Fibroblast of pulmonary artery (primary cell): ENCODE measurements around the gene CDH7.

Experiments used
- DNase-seq: peaks from one replicate; pipeline ENCODE4 v3.0.0-alpha.2; 2010; ENCODE audit warnings: low read depth
- H3K4me3 ChIP-seq: replicated peaks from 2 replicates; pipeline ENCODE4 v1.5.1; 2011; ENCODE audit warnings: low read depth, mild to moderate bottlenecking, control low read depth, low read length, moderate library complexity
- TF ChIP-seq, protein P1 (sequence below): IDR thresholded peaks from 2 replicates; pipeline ENCODE4 v1.5.1; 2011; ENCODE audit warnings: mild to moderate bottlenecking, control low read depth, low read length, inconsistent platforms; ENCODE audit errors: missing control alignments

The CDH7 gene

DNA sequence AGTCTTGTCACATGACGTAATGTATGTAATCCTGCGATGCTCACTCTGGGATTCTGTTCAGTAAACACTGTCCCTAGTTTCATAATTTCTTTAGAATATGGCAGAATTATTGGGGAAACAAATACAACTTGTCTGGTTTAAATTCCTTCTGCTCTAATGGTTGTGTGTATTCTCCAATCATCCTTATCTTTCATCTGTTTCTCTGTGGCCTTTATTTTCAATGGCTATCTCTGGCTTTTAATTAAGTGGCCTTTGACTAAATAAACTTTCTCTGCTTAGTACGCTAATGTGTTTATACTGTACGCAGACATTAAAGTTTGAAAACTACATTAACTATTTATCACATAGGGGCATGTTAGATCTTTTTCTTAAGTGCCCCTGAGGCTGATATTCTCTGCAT, 40.9 kb downstream of the CDH7 start:
- TF ChIP-seq, protein P1, sequence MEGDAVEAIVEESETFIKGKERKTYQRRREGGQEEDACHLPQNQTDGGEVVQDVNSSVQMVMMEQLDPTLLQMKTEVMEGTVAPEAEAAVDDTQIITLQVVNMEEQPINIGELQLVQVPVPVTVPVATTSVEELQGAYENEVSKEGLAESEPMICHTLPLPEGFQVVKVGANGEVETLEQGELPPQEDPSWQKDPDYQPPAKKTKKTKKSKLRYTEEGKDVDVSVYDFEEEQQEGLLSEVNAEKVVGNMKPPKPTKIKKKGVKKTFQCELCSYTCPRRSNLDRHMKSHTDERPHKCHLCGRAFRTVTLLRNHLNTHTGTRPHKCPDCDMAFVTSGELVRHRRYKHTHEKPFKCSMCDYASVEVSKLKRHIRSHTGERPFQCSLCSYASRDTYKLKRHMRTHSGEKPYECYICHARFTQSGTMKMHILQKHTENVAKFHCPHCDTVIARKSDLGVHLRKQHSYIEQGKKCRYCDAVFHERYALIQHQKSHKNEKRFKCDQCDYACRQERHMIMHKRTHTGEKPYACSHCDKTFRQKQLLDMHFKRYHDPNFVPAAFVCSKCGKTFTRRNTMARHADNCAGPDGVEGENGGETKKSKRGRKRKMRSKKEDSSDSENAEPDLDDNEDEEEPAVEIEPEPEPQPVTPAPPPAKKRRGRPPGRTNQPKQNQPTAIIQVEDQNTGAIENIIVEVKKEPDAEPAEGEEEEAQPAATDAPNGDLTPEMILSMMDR, result no peak
- DNase-seq, result no peak
- H3K4me3 ChIP-seq, result no peak overlapping the region

DNA sequence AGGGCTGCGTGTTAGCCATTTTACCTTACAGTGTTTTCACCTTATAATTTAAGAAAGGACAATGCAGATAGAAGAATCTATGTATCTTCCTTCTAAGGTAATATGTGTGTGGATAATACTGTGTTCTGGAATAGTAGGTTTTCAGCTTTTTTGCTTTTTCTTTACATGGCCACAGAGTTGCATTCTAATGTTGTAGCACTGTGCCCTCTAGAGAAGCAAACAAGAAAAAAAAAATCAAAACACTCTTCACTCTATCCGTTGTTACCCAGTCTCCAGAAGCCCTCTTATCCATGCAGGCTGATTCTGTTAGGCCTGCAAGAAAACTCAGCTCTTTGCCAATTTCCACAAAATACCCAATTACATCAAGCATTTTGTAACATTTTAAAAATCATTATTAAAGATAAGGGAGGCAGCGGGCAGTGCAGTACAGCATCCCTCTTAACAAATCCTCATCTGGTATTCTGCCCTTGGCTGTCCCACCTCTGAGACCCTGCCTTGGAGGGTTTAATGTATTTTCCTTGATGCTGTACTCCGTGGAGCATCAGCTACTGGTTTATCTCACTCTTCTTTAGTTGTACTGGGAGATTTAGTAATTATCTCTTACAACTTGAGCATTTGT, 41.8 kb downstream of the CDH7 start:
- no peak for DNase-seq

DNA sequence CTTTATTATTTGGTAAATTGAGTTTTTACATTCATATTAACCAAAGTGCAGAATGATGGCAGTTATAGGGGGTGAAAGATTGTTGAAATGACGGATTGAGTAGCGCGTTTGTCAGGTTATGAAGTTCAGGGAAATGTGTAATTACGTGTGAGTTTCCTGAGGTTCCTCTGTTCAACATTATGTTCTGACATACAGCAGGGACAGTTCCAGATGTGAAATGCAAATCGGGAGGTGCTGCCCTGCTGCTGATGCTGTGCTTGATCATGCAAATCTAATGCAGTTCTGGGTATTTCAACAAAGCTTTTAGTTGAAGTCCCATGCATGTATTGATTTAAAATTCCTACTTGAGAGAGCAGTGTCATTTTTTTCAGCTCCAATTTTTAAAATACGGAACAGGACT, 57.9 kb downstream of the CDH7 start:
- TF ChIP-seq, protein P1, result no peak
- H3K4me3 ChIP-seq, result no peak overlapping the region
- no peak for DNase-seq

More for the DNA sequence above, 41.8 kb downstream of the CDH7 start:
- no peak overlapping the region for H3K4me3 ChIP-seq
- TF ChIP-seq, protein P1, result no peak

DNA sequence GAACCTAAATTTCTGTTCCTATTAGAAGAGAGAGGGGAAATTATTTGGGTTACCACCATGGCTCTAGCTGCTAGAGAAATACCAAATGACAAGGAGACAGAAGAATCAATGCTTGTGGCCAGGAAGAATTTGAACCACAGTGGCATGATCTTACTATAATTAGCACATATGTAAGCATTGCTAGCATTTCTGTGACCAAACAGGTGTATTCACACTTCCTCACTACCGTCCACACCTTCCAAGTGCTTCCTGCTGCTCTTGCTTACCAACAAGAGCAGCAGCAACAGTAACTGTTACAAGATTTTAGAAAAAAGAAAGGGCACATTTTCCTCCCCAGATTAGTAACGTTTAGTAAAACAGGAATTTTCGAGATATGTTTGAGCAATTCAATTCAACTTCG, 60.5 kb downstream of the CDH7 start:
- no peak overlapping the region for H3K4me3 ChIP-seq
- DNase-seq, result no peak
- TF ChIP-seq, protein P1, result no peak

DNA sequence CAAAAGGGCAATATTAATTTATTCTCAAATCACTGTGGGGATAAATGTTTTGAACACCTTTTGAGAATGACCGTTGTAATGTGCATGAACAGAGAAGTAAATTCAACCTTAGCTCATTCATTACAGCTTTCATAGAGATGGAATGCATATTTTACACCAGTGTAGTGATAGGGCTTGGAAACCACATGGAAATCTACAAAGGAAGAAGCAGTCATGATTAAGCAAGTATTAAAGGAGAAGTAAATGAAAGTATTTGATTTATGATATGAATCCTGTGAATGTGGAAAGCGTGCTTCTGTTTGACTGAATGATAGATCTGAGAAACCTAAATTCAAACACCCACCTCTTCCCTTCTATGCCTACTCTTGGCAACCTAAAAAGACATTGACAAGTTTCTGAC, 64.7 kb downstream of the CDH7 start:
- H3K4me3 ChIP-seq, result no peak overlapping the region
- TF ChIP-seq, protein P1, result no peak
- DNase-seq, result no peak

DNA sequence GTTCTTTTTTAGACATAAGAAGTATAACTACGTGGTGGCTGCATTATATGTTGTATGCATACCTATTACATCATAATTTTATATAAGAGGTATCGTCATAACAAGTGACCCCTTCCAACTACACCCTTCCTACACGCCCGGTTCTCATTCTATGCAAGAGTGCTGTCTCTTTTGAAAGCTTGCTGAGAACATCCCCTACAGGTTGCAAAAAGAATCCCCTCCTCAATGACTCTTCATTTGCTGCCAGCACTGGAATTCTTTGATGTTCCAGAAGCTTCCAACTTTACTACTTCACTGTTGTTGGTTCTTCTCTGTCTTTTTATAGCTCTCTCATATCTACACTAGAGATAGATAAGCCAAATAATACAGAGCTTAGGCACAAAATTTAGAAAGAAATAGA, 66.4 kb downstream of the CDH7 start:
- DNase-seq, result no peak
- TF ChIP-seq, protein P1, result no peak
- H3K4me3 ChIP-seq, result no peak overlapping the region

DNA sequence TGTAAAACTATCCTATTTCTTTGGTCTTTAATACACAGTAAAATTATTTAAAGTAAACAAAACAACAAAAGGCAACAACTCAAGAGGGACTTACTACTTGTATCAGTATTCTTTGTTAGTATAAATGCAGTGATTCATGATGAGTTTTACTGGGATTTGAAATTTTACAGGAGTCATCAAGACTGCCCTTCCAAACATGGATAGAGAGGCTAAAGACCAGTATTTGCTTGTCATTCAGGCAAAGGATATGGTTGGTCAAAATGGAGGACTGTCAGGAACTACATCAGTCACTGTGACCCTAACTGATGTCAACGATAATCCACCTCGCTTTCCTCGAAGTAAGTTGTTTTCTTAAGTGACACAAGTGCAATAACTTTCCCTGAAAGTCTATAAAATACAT, 71.1 kb downstream of the CDH7 start:
- DNase-seq, result no peak
- TF ChIP-seq, protein P1, result no peak
- no peak overlapping the region for H3K4me3 ChIP-seq
